Type B pancreatic cell (in vitro differentiated cells): ENCODE measurements around the gene KCNB1. TPM values are rescaled to one million over a fixed set of nuclear protein-coding genes. Genes with fewer than 3 reads are reported as not detected.
"Not testable (repeated sequence)": the region's sequence is repeated elsewhere in the genome, so short reads cannot be mapped to it uniquely, and the experiment has no call there.

Experiments used
- DNase-seq: peaks from one replicate; pipeline ENCODE4 v3.0.0; 2021; ENCODE audit warnings: mixed read lengths; ENCODE audit not compliant: unreplicated experiment; ENCODE audit errors: extremely low spot score
- H3K27ac Mint-ChIP-seq: 2 replicates; pipeline ENCODE4 v1.8.0; 2021; ENCODE audit warnings: mild to moderate bottlenecking, mixed read lengths
- H3K27me3 Mint-ChIP-seq: 2 replicates; pipeline ENCODE4 v1.8.0; 2021; ENCODE audit warnings: mixed read lengths
- H3K36me3 Mint-ChIP-seq: 2 replicates; pipeline ENCODE4 v1.8.0; 2021; ENCODE audit warnings: mixed read lengths
- H3K4me1 Mint-ChIP-seq: one replicate; pipeline ENCODE4 v1.8.0; 2021; ENCODE audit warnings: mixed read lengths; ENCODE audit not compliant: unreplicated experiment
- H3K4me3 Mint-ChIP-seq: 2 replicates; pipeline ENCODE4 v1.8.0; 2021; ENCODE audit warnings: mild to moderate bottlenecking, mixed read lengths
- H3K9me3 Mint-ChIP-seq: 2 replicates; pipeline ENCODE4 v1.8.0; 2021; ENCODE audit warnings: mixed read lengths
- total RNA-seq: library from RNA; stranded (reverse); gene quantifications from 2 replicates; pipeline ENCODE4 v1.2.1, GENCODE V29; 2021; ENCODE audit warnings: low replicate concordance
- TF ChIP-seq, protein P1 (sequence below): fragments of 200-600 bp; sonication (generic); conservative IDR thresholded peaks from 2 replicates; pipeline ENCODE4 v1.5.0; 2021; ENCODE audit warnings: antibody characterized with exemption, mild to moderate bottlenecking

The KCNB1 gene
- total RNA-seq, 1 donor from 2014 or later, result 1.2 TPM

DNA sequence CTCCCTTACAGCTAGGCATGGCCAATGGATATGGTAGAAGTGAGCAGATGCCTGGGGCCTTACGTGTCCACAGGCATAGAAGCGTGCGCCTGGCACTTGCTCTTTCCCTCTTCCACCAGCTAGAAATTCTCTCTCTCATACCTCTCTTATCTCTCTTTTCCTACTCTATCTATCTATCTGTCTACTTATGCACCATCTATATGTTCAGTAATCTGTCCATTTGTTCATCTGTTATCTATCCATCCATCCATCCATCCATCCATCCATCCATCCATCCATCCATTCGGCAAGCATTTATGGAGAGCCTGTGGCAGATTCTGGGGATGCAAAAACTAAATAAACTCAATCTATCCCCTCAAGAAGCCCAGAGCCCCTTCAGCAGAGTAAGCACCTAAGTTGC lies 70.2 kb downstream of the KCNB1 start:
- Mint-ChIP-seq H3K4me1 (no peaks in the 10 kb centered on the region), H3K4me3 (no peak overlapping the region), H3K36me3 (no peaks in the 10 kb centered on the region), H3K27ac (no peak overlapping the region), H3K27me3 (peaks cover 34% of the 10 kb centered on the region), H3K9me3 (no peaks in the 10 kb centered on the region)
- no peak for DNase-seq
- TF ChIP-seq, protein P1, sequence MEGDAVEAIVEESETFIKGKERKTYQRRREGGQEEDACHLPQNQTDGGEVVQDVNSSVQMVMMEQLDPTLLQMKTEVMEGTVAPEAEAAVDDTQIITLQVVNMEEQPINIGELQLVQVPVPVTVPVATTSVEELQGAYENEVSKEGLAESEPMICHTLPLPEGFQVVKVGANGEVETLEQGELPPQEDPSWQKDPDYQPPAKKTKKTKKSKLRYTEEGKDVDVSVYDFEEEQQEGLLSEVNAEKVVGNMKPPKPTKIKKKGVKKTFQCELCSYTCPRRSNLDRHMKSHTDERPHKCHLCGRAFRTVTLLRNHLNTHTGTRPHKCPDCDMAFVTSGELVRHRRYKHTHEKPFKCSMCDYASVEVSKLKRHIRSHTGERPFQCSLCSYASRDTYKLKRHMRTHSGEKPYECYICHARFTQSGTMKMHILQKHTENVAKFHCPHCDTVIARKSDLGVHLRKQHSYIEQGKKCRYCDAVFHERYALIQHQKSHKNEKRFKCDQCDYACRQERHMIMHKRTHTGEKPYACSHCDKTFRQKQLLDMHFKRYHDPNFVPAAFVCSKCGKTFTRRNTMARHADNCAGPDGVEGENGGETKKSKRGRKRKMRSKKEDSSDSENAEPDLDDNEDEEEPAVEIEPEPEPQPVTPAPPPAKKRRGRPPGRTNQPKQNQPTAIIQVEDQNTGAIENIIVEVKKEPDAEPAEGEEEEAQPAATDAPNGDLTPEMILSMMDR, result no peak

- Mint-ChIP-seq H3K36me3 (no peaks in the 10 kb centered on the region), H3K27ac (no peak overlapping the region), H3K4me3 (no peak overlapping the region), H3K27me3 (peaks cover 37% of the 10 kb centered on the region), H3K9me3 (no peaks in the 10 kb centered on the region), H3K4me1 (no peaks in the 10 kb centered on the region)
- DNase-seq, result no peak
- TF ChIP-seq, protein P1, result no peak
These were observed 71.1 kb downstream of the KCNB1 start for GRCh38 chr20:49411221-49411925.

- peaks cover 33% of the 10 kb centered on the region for H3K27me3 Mint-ChIP-seq
- not testable (repeated sequence) for H3K27ac Mint-ChIP-seq, H3K36me3 Mint-ChIP-seq, H3K4me3 Mint-ChIP-seq, DNase-seq, H3K9me3 Mint-ChIP-seq, H3K4me1 Mint-ChIP-seq
These were observed 72.4 kb downstream of the KCNB1 start for GRCh38 chr20:49409975-49410621.

DNA sequence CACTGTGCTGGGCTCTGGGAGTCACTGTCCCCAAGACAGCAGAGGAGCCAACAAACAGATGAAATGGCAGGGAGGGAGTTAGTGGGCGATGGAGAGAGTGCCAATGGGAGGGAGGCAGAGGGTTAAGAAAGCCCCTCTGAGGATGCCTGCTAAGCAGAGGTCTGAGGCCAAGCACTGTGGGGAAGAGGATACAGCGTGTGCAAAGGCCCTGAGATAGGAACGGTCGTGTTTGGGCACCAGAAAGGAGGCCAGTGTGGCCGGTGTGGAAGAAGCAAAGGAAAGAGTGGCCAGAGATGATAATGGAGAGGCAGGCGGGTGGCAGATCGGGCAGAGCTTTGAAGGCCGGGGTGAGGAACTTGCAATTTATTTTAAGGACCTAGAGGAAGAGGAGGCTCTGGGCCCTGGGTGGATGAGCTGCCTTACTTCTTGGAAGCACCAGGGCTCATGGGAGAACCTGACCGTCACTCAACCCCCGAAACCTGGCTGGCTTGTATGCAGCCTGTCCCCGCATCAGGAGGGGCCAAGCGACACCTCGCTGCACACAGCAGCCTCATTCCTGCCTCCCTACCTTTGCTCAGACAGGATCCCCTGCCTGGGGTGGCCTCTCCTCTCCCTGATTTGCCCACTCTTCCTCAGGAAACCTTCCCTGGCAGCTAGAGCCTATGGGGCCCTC lies 73.0 kb downstream of the KCNB1 start:
- H3K27ac Mint-ChIP-seq, result no peak overlapping the region
- H3K27me3 Mint-ChIP-seq, result peaks cover 30% of the 10 kb centered on the region

DNA sequence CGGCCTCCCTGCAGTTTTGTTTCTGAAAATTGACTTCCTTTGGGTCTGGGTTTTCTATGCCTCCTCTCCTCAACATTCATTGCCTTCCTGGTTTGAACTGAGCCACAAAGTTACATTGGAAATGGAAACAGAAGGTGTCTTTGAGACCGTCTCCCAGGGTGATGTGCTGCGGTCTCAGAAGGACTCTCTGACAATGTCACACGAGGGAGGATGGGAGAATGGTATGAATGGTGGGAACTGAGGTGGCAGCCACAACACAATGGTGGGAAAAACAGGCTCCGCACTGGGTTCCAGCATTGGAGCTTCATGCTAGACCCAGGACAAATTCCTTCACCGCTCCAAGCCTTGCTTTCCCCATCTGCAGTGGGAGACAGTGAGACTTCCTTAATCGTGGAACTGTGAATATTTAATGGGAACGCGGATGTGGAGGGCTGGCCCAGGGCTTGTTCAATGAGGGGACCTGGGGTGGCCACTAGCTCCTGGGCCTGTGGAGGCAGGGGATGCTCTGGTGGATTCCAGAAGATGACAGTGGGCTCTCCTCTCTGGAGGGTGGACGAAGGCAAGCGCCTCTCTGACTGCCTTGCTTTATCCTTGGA lies 73.9 kb downstream of the KCNB1 start:
- Mint-ChIP-seq H3K9me3 (no peaks in the 10 kb centered on the region), H3K4me1 (peaks cover 6% of the 10 kb centered on the region), H3K27me3 (peaks cover 23% of the 10 kb centered on the region), H3K36me3 (no peaks in the 10 kb centered on the region), H3K4me3 (no peak overlapping the region), H3K27ac (no peak overlapping the region)
- DNase-seq, result no peak
- TF ChIP-seq, protein P1, result no peak

More for the DNA sequence above, 73.0 kb downstream of the KCNB1 start:
- TF ChIP-seq, protein P1, result no peak
- H3K36me3 Mint-ChIP-seq, result no peaks in the 10 kb centered on the region
- no peak for DNase-seq
- peaks cover 6% of the 10 kb centered on the region for H3K4me1 Mint-ChIP-seq
- H3K4me3 Mint-ChIP-seq, result no peak overlapping the region
- no peaks in the 10 kb centered on the region for H3K9me3 Mint-ChIP-seq

DNA sequence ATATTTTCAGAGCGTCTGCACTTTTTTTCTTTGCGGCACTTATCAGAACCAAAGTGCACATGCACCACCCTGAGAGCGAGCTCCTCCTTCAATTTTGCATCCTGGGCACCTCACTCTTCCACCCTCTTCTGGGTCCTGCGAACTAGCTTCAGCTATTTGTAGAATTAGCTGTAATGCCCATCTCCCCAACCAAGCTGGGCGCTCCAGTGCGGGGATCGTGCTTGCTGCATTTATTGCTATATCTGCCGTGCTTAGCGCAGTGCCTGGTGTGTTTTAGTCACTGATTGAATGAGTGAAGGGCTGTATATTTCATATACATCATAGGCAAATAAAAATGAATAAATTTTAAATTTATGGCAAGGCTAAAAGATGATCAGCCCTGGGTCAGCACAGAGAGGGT lies 75.8 kb downstream of the KCNB1 start:
- Mint-ChIP-seq H3K27ac (no peak overlapping the region), H3K4me3 (no peak overlapping the region), H3K9me3 (no peaks in the 10 kb centered on the region), H3K4me1 (peaks cover 6% of the 10 kb centered on the region), H3K27me3 (peaks cover 13% of the 10 kb centered on the region), H3K36me3 (no peaks in the 10 kb centered on the region)
- TF ChIP-seq, protein P1, result no peak
- DNase-seq, result no peak
